Measurements from ENCODE around the gene SGMS1. TPM values are rescaled to one million over a fixed set of nuclear protein-coding genes. Genes with fewer than 3 reads are reported as not detected.
A peak's percentile ranks its signal among the peaks of the same experiment; 100 is the strongest.

SGMS1 gene
- total RNA-seq, 1 donor = 68.0 TPM

- TF ChIP-seq, protein P1, sequence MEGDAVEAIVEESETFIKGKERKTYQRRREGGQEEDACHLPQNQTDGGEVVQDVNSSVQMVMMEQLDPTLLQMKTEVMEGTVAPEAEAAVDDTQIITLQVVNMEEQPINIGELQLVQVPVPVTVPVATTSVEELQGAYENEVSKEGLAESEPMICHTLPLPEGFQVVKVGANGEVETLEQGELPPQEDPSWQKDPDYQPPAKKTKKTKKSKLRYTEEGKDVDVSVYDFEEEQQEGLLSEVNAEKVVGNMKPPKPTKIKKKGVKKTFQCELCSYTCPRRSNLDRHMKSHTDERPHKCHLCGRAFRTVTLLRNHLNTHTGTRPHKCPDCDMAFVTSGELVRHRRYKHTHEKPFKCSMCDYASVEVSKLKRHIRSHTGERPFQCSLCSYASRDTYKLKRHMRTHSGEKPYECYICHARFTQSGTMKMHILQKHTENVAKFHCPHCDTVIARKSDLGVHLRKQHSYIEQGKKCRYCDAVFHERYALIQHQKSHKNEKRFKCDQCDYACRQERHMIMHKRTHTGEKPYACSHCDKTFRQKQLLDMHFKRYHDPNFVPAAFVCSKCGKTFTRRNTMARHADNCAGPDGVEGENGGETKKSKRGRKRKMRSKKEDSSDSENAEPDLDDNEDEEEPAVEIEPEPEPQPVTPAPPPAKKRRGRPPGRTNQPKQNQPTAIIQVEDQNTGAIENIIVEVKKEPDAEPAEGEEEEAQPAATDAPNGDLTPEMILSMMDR (IDR thresholded peaks at IDR 0.05; ENCODE audit: extremely low read depth, low read depth, low read length) = no peak
- H3K4me1 ChIP-seq (ENCODE audit: insufficient read depth, low read length) = peaks cover 36% of the 10 kb centered on the region
- H3K79me2 ChIP-seq (ENCODE audit: insufficient read depth, low read length) = peaks cover 6% of the 10 kb centered on the region
- H4K20me1 ChIP-seq (ENCODE audit: insufficient read depth, low read length) = no peaks in the 10 kb centered on the region
- H2AFZ ChIP-seq (ENCODE audit: low read length) = no peak overlapping the region
- H3K4me2 ChIP-seq (ENCODE audit: insufficient read depth, low read length) = no peak overlapping the region
- no peak overlapping the region for H3K27ac ChIP-seq (ENCODE audit: low read depth, low read length)
- peaks cover 4% of the 10 kb centered on the region for H3K36me3 ChIP-seq (ENCODE audit: insufficient read depth, low read length)
- no peaks in the 10 kb centered on the region for H3K9me3 ChIP-seq (ENCODE audit: low read depth, low read length)
- H3K4me3 ChIP-seq (ENCODE audit: insufficient read depth, low read length) = no peak overlapping the region
- DNase-seq (ENCODE audit: insufficient read length, low spot score, missing footprints) = peak; percentile 35
- no peaks in the 10 kb centered on the region for H3K27me3 ChIP-seq (ENCODE audit: insufficient read depth, low read length)
Measured at GRCh38 chr10:50322077-50322476, 301.7 kb downstream of the SGMS1 start.

- TF ChIP-seq, protein P1 (IDR thresholded peaks at IDR 0.05; ENCODE audit: extremely low read depth, low read depth, low read length) = no peak
- no peak overlapping the region for H2AFZ ChIP-seq (ENCODE audit: low read length)
- no peak for DNase-seq (ENCODE audit: insufficient read length, low spot score, missing footprints)
- no peaks in the 10 kb centered on the region for H3K36me3 ChIP-seq (ENCODE audit: insufficient read depth, low read length)
- H3K4me1 ChIP-seq (ENCODE audit: insufficient read depth, low read length) = peaks cover 8% of the 10 kb centered on the region
- H3K4me2 ChIP-seq (ENCODE audit: insufficient read depth, low read length) = no peak overlapping the region
- H3K4me3 ChIP-seq (ENCODE audit: insufficient read depth, low read length) = no peak overlapping the region
- H3K27me3 ChIP-seq (ENCODE audit: insufficient read depth, low read length) = no peaks in the 10 kb centered on the region
- H4K20me1 ChIP-seq (ENCODE audit: insufficient read depth, low read length) = no peaks in the 10 kb centered on the region
- no peaks in the 10 kb centered on the region for H3K9me3 ChIP-seq (ENCODE audit: low read depth, low read length)
- peaks cover 23% of the 10 kb centered on the region for H3K79me2 ChIP-seq (ENCODE audit: insufficient read depth, low read length)
- H3K27ac ChIP-seq (ENCODE audit: low read depth, low read length) = no peak overlapping the region
Measured at GRCh38 chr10:50318129-50318528, 305.6 kb downstream of the SGMS1 start.

DNA sequence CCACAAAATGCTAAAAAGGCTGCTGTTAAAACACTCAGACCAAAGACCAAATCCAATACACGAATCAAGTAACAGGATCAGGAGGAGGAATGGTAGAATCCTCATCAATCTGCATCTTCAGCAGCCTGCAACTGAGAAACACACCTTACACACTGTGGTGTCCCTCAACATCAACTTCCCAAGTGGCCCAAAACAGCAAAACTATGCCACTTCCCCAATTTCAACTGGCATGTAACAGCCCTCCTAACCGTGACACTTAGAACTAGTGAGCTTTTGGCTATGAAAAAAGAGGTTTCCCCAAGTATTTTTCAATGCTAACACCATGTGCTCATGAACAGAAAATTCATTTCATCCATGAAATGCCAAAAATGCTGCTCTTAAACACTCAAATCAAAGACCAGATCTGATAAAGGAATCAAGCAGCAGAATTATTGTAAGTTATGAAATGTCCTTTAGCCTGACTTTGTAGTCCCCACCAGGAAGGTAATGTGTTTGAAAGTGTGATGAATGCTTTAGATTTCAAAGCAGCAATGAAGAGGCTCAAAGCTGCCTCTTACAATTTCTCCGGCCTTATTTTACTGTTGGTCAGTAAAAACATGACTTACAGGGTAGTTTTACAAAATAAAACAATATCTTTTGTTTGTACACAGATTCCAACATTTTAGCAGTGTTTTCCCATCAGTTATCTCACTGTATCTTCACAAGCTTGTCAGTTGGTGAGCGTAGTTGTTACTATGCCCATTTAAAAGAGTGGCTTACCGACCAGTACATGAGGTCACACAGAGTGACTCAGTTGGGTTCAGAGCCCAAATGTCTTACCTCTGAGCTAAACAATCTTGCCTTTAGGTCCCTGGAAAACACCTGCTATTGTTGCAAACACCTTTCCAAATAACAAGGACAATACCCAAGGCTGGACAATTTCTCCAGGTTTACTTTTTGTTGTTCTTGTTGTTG, 306.8 kb downstream of the SGMS1 start:
- Histone ChIP-seq H3K27ac (ENCODE audit: low read depth, low read length) (no peak overlapping the region), H3K9me3 (ENCODE audit: low read depth, low read length) (no peaks in the 10 kb centered on the region), H2AFZ (ENCODE audit: low read length) (no peak overlapping the region), H3K4me2 (ENCODE audit: insufficient read depth, low read length) (no peak overlapping the region), H3K36me3 (ENCODE audit: insufficient read depth, low read length) (no peaks in the 10 kb centered on the region), H4K20me1 (ENCODE audit: insufficient read depth, low read length) (no peaks in the 10 kb centered on the region), H3K4me3 (ENCODE audit: insufficient read depth, low read length) (no peak overlapping the region), H3K79me2 (ENCODE audit: insufficient read depth, low read length) (peaks cover 23% of the 10 kb centered on the region), H3K27me3 (ENCODE audit: insufficient read depth, low read length) (no peaks in the 10 kb centered on the region), H3K4me1 (ENCODE audit: insufficient read depth, low read length) (peaks cover 10% of the 10 kb centered on the region)
- TF ChIP-seq, protein P1 (IDR thresholded peaks at IDR 0.05; ENCODE audit: extremely low read depth, low read depth, low read length) = no peak
- no peak for DNase-seq (ENCODE audit: insufficient read length, low spot score, missing footprints)

DNA sequence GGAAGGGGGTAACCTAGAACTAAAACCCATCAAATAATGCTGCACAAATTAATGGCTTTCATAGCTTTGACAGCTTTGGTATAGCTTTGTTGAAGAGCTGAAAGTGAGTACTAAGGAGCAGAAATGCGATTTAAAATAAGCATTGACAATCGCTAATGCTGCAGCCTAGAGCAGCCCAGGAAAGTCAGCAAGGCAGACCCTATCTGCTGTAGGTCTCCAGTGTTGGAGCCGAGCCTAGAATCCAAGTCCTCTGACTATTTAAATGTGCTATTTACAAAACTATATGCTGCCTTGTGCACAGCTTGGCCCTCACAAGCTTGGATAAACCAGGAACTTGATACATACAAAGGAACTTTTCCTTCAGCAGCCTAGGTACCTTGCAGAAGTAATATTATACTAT, 307.6 kb downstream of the SGMS1 start:
- Histone ChIP-seq H3K4me2 (ENCODE audit: insufficient read depth, low read length) (no peak overlapping the region), H3K4me3 (ENCODE audit: insufficient read depth, low read length) (no peak overlapping the region), H3K9me3 (ENCODE audit: low read depth, low read length) (no peaks in the 10 kb centered on the region), H3K36me3 (ENCODE audit: insufficient read depth, low read length) (no peaks in the 10 kb centered on the region), H3K79me2 (ENCODE audit: insufficient read depth, low read length) (peaks cover 21% of the 10 kb centered on the region), H3K4me1 (ENCODE audit: insufficient read depth, low read length) (peaks cover 10% of the 10 kb centered on the region), H2AFZ (ENCODE audit: low read length) (no peak overlapping the region), H3K27ac (ENCODE audit: low read depth, low read length) (no peak overlapping the region), H3K27me3 (ENCODE audit: insufficient read depth, low read length) (no peaks in the 10 kb centered on the region), H4K20me1 (ENCODE audit: insufficient read depth, low read length) (no peaks in the 10 kb centered on the region)
- no peak for DNase-seq (ENCODE audit: insufficient read length, low spot score, missing footprints)
- TF ChIP-seq, protein P1 (IDR thresholded peaks at IDR 0.05; ENCODE audit: extremely low read depth, low read depth, low read length) = no peak
